Measurements from ENCODE around the gene PCDHA8. TPM values are rescaled to one million over a fixed set of nuclear protein-coding genes. Genes with fewer than 3 reads are reported as not detected.

The PCDHA8 gene
- total RNA-seq, 1 experiment from 2014 or later: not detected

DNA sequence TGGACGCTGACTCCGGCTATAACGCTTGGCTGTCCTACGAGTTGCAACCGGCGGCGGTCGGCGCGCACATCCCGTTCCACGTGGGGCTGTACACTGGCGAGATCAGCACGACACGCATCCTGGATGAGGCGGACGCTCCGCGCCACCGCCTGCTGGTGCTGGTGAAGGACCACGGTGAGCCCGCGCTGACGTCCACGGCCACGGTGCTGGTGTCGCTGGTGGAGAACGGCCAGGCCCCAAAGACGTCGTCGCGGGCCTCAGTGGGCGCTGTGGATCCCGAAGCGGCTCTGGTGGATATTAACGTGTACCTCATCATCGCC, 36.2 kb downstream of the PCDHA8 start:
- CTCF ChIA-PET: no interaction called here
- no peaks in the 10 kb centered on the region for H3K36me3 Mint-ChIP-seq (ENCODE audit: insufficient read depth, unreplicated experiment)

DNA sequence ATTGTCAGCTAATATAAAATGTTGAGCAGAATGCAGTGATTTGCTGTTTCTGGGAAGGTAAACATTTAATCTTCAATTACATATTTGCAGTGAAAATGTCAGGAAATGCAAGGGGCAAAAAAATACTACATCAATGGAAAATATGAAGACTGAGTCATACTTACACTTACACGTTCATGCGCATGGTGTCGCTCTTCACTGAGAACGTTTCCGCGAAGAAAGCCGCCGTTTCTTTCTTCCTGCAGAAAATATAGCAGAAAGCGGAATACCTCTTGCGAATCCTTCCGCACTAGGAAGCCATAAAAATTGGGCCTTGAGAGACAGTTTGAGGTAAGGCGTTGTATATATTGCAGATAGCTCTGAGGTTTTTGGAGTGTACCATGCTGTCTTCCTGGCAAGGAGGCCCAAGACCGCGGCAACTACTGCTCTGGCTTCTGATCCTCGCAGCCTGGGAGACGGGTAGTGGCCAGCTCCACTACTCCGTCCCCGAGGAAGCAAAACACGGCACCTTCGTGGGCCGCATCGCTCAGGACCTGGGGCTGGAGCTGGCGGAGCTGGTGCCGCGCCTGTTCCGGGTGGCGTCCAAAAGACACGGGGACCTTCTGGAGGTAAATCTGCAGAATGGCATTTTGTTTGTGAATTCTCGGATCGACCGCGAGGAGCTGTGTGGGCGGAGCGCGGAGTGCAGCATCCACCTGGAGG, 41.1 kb downstream of the PCDHA8 start, which contains the start of gene PCDHA13:
PCDHA13 (plus strand) TSS at position 236 of the 702 bp plus-strand sequence; CDS start at position 381, 145 bp downstream.
- POLR2A ChIA-PET: no interaction called here
- Histone ChIP-seq H3K27me3 (replicated peaks; ENCODE audit: control insufficient read depth, insufficient read depth, low read length) (no peaks in the 10 kb centered on the region), H3K36me3 (ENCODE audit: control insufficient read depth, insufficient read depth, low read length) (no peaks in the 10 kb centered on the region), H3K9me3 (no peaks in the 10 kb centered on the region; the same call in 1 of the 2 replicates), H3K4me3 (ENCODE audit: low read depth, low read length) (no peak within 1 kb of the TSS), H3K4me1 (no peaks in the 10 kb centered on the region)
- CTCF ChIA-PET: no interaction called here
- no peak within 1 kb of the TSS for H3K4me3 Mint-ChIP-seq (ENCODE audit: unreplicated experiment)
- peaks cover 15% of the 10 kb centered on the region for H3K9me3 Mint-ChIP-seq (ENCODE audit: unreplicated experiment)
- TF ChIP-seq, protein P1, sequence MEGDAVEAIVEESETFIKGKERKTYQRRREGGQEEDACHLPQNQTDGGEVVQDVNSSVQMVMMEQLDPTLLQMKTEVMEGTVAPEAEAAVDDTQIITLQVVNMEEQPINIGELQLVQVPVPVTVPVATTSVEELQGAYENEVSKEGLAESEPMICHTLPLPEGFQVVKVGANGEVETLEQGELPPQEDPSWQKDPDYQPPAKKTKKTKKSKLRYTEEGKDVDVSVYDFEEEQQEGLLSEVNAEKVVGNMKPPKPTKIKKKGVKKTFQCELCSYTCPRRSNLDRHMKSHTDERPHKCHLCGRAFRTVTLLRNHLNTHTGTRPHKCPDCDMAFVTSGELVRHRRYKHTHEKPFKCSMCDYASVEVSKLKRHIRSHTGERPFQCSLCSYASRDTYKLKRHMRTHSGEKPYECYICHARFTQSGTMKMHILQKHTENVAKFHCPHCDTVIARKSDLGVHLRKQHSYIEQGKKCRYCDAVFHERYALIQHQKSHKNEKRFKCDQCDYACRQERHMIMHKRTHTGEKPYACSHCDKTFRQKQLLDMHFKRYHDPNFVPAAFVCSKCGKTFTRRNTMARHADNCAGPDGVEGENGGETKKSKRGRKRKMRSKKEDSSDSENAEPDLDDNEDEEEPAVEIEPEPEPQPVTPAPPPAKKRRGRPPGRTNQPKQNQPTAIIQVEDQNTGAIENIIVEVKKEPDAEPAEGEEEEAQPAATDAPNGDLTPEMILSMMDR (IDR thresholded peaks at IDR 0.05; ENCODE audit: insufficient read depth in 1 of 2, low read depth in 1 of 2, low read length in 1 of 2, severe bottlenecking in 1 of 2, unreplicated experiment in 1 of 2): no peak
- intact Hi-C loops (cut with micrococcal nuclease; ENCODE audit: unreplicated experiment): loop anchor here (1.0 kb wide), 1 partner anchor 159 kb away; no protein-coding TSS in a partner anchor
- H3K4me1 Mint-ChIP-seq (ENCODE audit: low read depth, unreplicated experiment): no peaks in the 10 kb centered on the region
- H3K27me3 Mint-ChIP-seq (ENCODE audit: insufficient read depth, unreplicated experiment): no peaks in the 10 kb centered on the region
- H3K27ac Mint-ChIP-seq (ENCODE audit: unreplicated experiment): no peak within 1 kb of the TSS
- no peak for DNase-seq
- BruUV-seq (replicated peaks): no TSS peak
- H3K36me3 Mint-ChIP-seq (ENCODE audit: insufficient read depth, unreplicated experiment): no peaks in the 10 kb centered on the region

More for the DNA sequence above, 36.2 kb downstream of the PCDHA8 start:
- H3K27me3 Mint-ChIP-seq (ENCODE audit: insufficient read depth, unreplicated experiment): no peaks in the 10 kb centered on the region
- Histone ChIP-seq H3K4me3 (ENCODE audit: low read depth, low read length) (no peak overlapping the region), H3K36me3 (ENCODE audit: control insufficient read depth, insufficient read depth, low read length) (no peaks in the 10 kb centered on the region), H3K27me3 (replicated peaks; ENCODE audit: control insufficient read depth, insufficient read depth, low read length) (no peaks in the 10 kb centered on the region), H3K9me3 (peaks cover 4% of the 10 kb centered on the region; the same call in 1 of the 2 replicates), H3K4me1 (no peaks in the 10 kb centered on the region)
- intact Hi-C loops (cut with micrococcal nuclease; ENCODE audit: unreplicated experiment): no loop called here
- TF ChIP-seq, protein P1 (IDR thresholded peaks at IDR 0.05; ENCODE audit: insufficient read depth in 1 of 2, low read depth in 1 of 2, low read length in 1 of 2, severe bottlenecking in 1 of 2, unreplicated experiment in 1 of 2): no peak
- H3K9me3 Mint-ChIP-seq (ENCODE audit: unreplicated experiment): peaks cover 15% of the 10 kb centered on the region
- DNase-seq: no peak
- H3K4me1 Mint-ChIP-seq (ENCODE audit: low read depth, unreplicated experiment): no peaks in the 10 kb centered on the region
- POLR2A ChIA-PET: no interaction called here
- no TSS peak for BruUV-seq (replicated peaks)
- no peak overlapping the region for H3K27ac Mint-ChIP-seq (ENCODE audit: unreplicated experiment)
- H3K4me3 Mint-ChIP-seq (ENCODE audit: unreplicated experiment): no peak overlapping the region

DNA sequence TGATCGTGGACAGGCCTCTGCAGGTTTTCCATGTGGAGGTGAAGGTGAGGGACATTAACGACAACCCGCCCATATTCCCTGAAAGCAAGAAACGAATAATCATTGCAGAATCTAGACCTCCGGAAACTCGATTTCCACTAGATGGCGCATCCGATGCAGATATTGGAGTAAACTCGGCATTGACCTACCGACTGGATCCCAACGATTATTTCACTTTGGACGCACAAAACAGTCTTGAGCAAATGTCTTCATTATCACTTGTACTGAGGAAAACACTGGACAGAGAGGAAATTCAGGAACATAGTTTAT, 41.6 kb downstream of the PCDHA8 start:
- Mint-ChIP-seq H3K27ac (ENCODE audit: unreplicated experiment) (no peak overlapping the region), H3K36me3 (ENCODE audit: insufficient read depth, unreplicated experiment) (no peaks in the 10 kb centered on the region), H3K27me3 (ENCODE audit: insufficient read depth, unreplicated experiment) (no peaks in the 10 kb centered on the region), H3K4me1 (ENCODE audit: low read depth, unreplicated experiment) (no peaks in the 10 kb centered on the region), H3K9me3 (ENCODE audit: unreplicated experiment) (peaks cover 15% of the 10 kb centered on the region), H3K4me3 (ENCODE audit: unreplicated experiment) (no peak overlapping the region)
- Histone ChIP-seq H3K4me3 (ENCODE audit: low read depth, low read length) (no peak overlapping the region), H3K4me1 (no peaks in the 10 kb centered on the region), H3K9me3 (no peaks in the 10 kb centered on the region; the same call in 1 of the 2 replicates), H3K27me3 (replicated peaks; ENCODE audit: control insufficient read depth, insufficient read depth, low read length) (no peaks in the 10 kb centered on the region), H3K36me3 (ENCODE audit: control insufficient read depth, insufficient read depth, low read length) (no peaks in the 10 kb centered on the region)
- BruUV-seq (replicated peaks): no TSS peak
- no peak for DNase-seq
- CTCF ChIA-PET: no interaction called here
- intact Hi-C loops (cut with micrococcal nuclease; ENCODE audit: unreplicated experiment): loop anchor here (1.0 kb wide), 1 partner anchor 159 kb away; no protein-coding TSS in a partner anchor
- TF ChIP-seq, protein P1 (IDR thresholded peaks at IDR 0.05; ENCODE audit: insufficient read depth in 1 of 2, low read depth in 1 of 2, low read length in 1 of 2, severe bottlenecking in 1 of 2, unreplicated experiment in 1 of 2): no peak
- POLR2A ChIA-PET: no interaction called here
